AG04450 (cell line): ENCODE data around the gene FUT9. TPM values are rescaled to one million over a fixed set of nuclear protein-coding genes. Genes with fewer than 3 reads are reported as not detected.

Experiments used
- CTCF ChIA-PET: fragments of 300-600, 350-600 bp; formaldehyde crosslinking; extraction: SDS; loops from one replicate; lab custom pipeline; 2022; ENCODE audit warnings: antibody characterized with exemption, inconsistent platforms; lab: Charles Lee
- POLR2A ChIA-PET: fragments of 350-600 bp; formaldehyde crosslinking; extraction: SDS; loops from one replicate; lab custom pipeline; 2021; ENCODE audit warnings: antibody characterized with exemption, inconsistent platforms; lab: Yijun Ruan, JAX
- DNase-seq: peaks from one replicate; pipeline ENCODE4 v3.0.0-alpha.2; 2011; ENCODE audit warnings: low read depth, low spot score
- H3K27ac ChIP-seq: one replicate; pipeline ENCODE4 v1.5.1; 2012; ENCODE audit warnings: low read depth, low read length, control low read depth
- H3K27me3 ChIP-seq: one replicate; pipeline ENCODE4 v1.6.0; 2012; ENCODE audit warnings: low read length; ENCODE audit not compliant: control insufficient read depth, insufficient read depth
- H3K4me3 ChIP-seq: 2 replicates; pipeline ENCODE4 v1.5.1; 2011; ENCODE audit warnings: mild to moderate bottlenecking, low read depth, low read length, control low read depth
- H3K9me3 ChIP-seq: 2 replicates; pipeline ENCODE4 v1.5.1; 2012; ENCODE audit warnings: low read length; ENCODE audit not compliant: control insufficient read depth, insufficient read depth
- CTCF ChIP-seq: IDR thresholded peaks from 2 replicates; pipeline ENCODE4 v1.5.1; 2011; ENCODE audit warnings: low read depth, low read length, control low read depth, inconsistent platforms
- polyA plus RNA-seq: library from polyadenylated mRNA; depleted of rRNA; stranded (reverse); fragments of >200 nt; gene quantifications from 2 replicates; pipeline ENCODE4 v1.2.3, GENCODE V29; 2011

The FUT9 gene
- polyA plus RNA-seq, 1 experiment, result not detected

- ChIA-PET POLR2A (no interaction called here), CTCF (no interaction called here)
- H3K27ac ChIP-seq, result no peak overlapping the region
- H3K4me3 ChIP-seq, result no peak overlapping the region
- no peak for TF ChIP-seq CTCF
- no peaks in the 10 kb centered on the region for H3K27me3 ChIP-seq
- no peaks in the 10 kb centered on the region; the same call in 1 of the 2 replicates for H3K9me3 ChIP-seq
- DNase-seq, result no peak
Observed at GRCh38 chr6:96060249-96060648, 44.5 kb downstream of the FUT9 start.

- no peak overlapping the region for H3K27ac ChIP-seq
- POLR2A ChIA-PET, result no interaction called here
- peaks cover 4% of the 10 kb centered on the region for H3K9me3 ChIP-seq
- CTCF ChIA-PET, result no interaction called here
- H3K4me3 ChIP-seq, result no peak overlapping the region
- no peak for TF ChIP-seq CTCF
- no peaks in the 10 kb centered on the region for H3K27me3 ChIP-seq
- DNase-seq, result no peak
Observed at GRCh38 chr6:96065213-96065612, 49.4 kb downstream of the FUT9 start.

GRCh38 chr6:96066376-96066775, 50.6 kb downstream of the FUT9 start:
- H3K27me3 ChIP-seq, result no peaks in the 10 kb centered on the region
- DNase-seq, result no peak
- TF ChIP-seq CTCF, result no peak
- no peak overlapping the region for H3K27ac ChIP-seq
- no peak overlapping the region for H3K4me3 ChIP-seq
- POLR2A ChIA-PET, result no interaction called here
- H3K9me3 ChIP-seq, result peaks cover 4% of the 10 kb centered on the region
- CTCF ChIA-PET, result no interaction called here

GRCh38 chr6:96073555-96073954, 57.8 kb downstream of the FUT9 start:
- H3K27me3 ChIP-seq, result no peaks in the 10 kb centered on the region
- no peak overlapping the region for H3K27ac ChIP-seq
- H3K9me3 ChIP-seq, result peaks cover 11% of the 10 kb centered on the region
- DNase-seq, result no peak
- H3K4me3 ChIP-seq, result no peak overlapping the region
- CTCF ChIA-PET, result no interaction called here
- no peak for TF ChIP-seq CTCF
- POLR2A ChIA-PET, result no interaction called here

GRCh38 chr6:96074006-96074405, 58.2 kb downstream of the FUT9 start:
- no peak for TF ChIP-seq CTCF
- POLR2A ChIA-PET, result no interaction called here
- no peak overlapping the region for H3K4me3 ChIP-seq

More at GRCh38 chr6:96074006-96074405, 58.2 kb downstream of the FUT9 start:
- Histone ChIP-seq H3K9me3 (peaks cover 10% of the 10 kb centered on the region), H3K27me3 (no peaks in the 10 kb centered on the region), H3K27ac (no peak overlapping the region)
- CTCF ChIA-PET, result no interaction called here
- no peak for DNase-seq
